ENCODE results near the gene RAB24. TPM values are rescaled to one million over a fixed set of nuclear protein-coding genes. Genes with fewer than 3 reads are reported as not detected.

The RAB24 gene
- total and polyA plus RNA-seq, 2 donors = 9.7 to 50.6 TPM

Other genes with a start within 250 kb of the RAB24 start
- gene FGFR4, start 216.8 kb downstream of the RAB24 start, total RNA-seq = 7.2 TPM
- 12.8 TPM for gene FGFR4, start 216.8 kb downstream of the RAB24 start, polyA plus RNA-seq
- 85.7 TPM for gene NSD1, start 169.9 kb downstream of the RAB24 start, total RNA-seq
- 14.7 TPM for gene NSD1, start 169.9 kb downstream of the RAB24 start, polyA plus RNA-seq
- 40.8 TPM for gene PRELID1, start 80 bp upstream of the RAB24 start, total RNA-seq
- gene PRELID1, start 80 bp upstream of the RAB24 start, polyA plus RNA-seq = 122 TPM
- 11.3 TPM for gene MXD3, start 8.2 kb upstream of the RAB24 start, total RNA-seq
- gene MXD3, start 8.2 kb upstream of the RAB24 start, polyA plus RNA-seq = 4.0 TPM
- 101 TPM for gene LMAN2, start 47.9 kb upstream of the RAB24 start, total RNA-seq
- 209 TPM for gene LMAN2, start 47.9 kb upstream of the RAB24 start, polyA plus RNA-seq
- gene RGS14, start 54.2 kb upstream of the RAB24 start, total RNA-seq = 4.7 TPM
- 16.4 TPM for gene RGS14, start 54.2 kb upstream of the RAB24 start, polyA plus RNA-seq
- gene SLC34A1, start 80.7 kb upstream of the RAB24 start, total RNA-seq = not detected
- 0.04 TPM for gene SLC34A1, start 80.7 kb upstream of the RAB24 start, polyA plus RNA-seq
- not detected for gene PFN3, start 96.9 kb upstream of the RAB24 start, total RNA-seq
- not detected for gene PFN3, start 96.9 kb upstream of the RAB24 start, polyA plus RNA-seq
- not detected for gene F12, start 105.8 kb upstream of the RAB24 start, total RNA-seq
- 1.1 TPM for gene F12, start 105.8 kb upstream of the RAB24 start, polyA plus RNA-seq
- 13.4 TPM for gene GRK6, start 123.0 kb upstream of the RAB24 start, total RNA-seq
- gene GRK6, start 123.0 kb upstream of the RAB24 start, polyA plus RNA-seq = 27.7 TPM
- gene PRR7, start 143.1 kb upstream of the RAB24 start, total RNA-seq = 0.58 TPM
- 2.4 TPM for gene PRR7, start 143.1 kb upstream of the RAB24 start, polyA plus RNA-seq
- 53.9 TPM for gene DBN1, start 169.9 kb upstream of the RAB24 start, total RNA-seq
- gene DBN1, start 169.9 kb upstream of the RAB24 start, polyA plus RNA-seq = 96.5 TPM
- gene PDLIM7, start 193.9 kb upstream of the RAB24 start, total RNA-seq = 102 TPM
- 728 TPM for gene PDLIM7, start 193.9 kb upstream of the RAB24 start, polyA plus RNA-seq
- 2.9 TPM for gene DOK3, start 206.1 kb upstream of the RAB24 start, total RNA-seq
- gene DOK3, start 206.1 kb upstream of the RAB24 start, polyA plus RNA-seq = 8.5 TPM
- 27.4 TPM for gene DDX41, start 213.2 kb upstream of the RAB24 start, total RNA-seq
- gene DDX41, start 213.2 kb upstream of the RAB24 start, polyA plus RNA-seq = 65.6 TPM